GM21717 (cell line): Measurements from ENCODE around the gene UBTD2.
"Not testable (repeated sequence)": the region's sequence is repeated elsewhere in the genome, so short reads cannot be mapped to it uniquely, and the experiment has no call there.

Experiments used
- ATAC-seq: cut with Tn5 transposase; IDR thresholded peaks from one replicate; pipeline ENCODE4 v1.9.1; 2021; ENCODE audit warnings: mild to moderate bottlenecking, moderate library complexity; ENCODE audit not compliant: unreplicated experiment

The UBTD2 gene

DNA sequence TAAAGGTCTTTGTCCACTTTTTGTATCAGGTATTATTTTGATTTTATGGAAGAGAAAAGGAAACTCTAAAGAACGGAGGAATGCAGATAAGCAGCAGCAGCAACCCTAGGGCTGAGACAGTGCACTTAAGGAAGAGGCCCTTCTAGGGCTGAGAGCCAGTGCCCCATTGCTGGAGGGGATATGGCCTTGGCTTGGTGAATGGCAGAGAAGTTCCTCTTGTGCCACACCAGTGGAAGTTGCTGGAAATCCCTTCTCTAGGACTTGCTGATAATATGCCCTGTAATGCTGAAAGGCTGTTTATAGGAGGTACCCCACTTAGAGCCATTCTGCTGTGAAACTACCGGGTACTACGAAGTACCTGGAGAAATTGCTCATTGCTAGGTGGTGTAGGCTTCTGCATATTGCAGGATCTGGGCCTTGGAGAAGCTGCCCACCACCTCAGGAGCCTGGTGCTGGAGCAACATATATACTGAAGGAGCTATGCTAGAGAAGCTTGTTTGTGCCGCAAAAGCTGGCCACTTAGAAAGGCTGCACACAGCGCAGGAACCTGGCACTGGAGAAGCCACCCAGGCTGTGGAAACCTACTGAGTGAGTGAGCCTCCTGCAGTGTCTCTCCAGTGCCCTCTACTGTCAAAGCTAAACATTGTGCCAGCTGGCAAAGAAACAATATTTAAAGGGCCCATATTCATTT is 9.6 kb upstream of the UBTD2 start:
- ATAC-seq: peak; percentile 84

DNA sequence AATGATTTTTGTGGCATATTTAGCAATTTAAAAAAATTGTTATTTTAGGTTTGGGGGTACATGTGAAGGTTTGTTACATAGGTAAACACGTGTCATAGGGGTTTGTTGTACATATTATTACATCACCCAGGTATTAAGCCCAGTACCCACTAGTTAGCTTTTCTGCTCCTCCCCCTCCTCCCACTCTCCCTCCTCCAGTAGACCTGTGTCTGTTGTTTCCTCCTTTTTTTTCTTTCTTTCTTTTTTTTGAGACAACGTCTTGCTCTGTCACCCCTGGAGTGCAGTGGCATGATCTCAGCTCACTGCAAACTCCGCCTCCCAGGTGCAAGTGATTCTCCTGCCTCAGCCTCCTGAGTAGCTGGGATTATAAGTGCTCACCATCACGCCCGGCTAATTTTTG is 8.3 kb upstream of the UBTD2 start:
- ATAC-seq: not testable (repeated sequence)

GRCh38 chr5:172288465-172288864 is 4.9 kb upstream of the UBTD2 start:
- ATAC-seq: no peak

DNA sequence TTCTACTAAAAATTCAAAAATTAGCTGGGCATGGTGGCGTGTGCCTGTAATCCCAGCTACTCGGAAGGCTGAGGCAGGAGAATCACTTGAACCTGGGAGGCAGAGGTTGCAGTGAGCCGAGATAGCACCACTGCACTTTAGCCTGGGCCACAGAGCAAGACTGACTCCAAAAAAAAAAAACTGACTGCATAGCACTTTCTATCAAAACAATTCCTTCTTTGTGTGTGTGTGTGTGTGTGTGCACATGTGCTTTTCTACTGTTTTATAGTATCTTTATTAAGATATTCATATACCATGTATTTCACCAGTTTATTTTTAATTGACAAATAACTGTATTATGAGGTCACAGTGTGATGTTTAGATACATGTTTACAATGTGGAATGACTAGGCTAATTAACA is 3.6 kb upstream of the UBTD2 start:
- not testable (repeated sequence) for ATAC-seq

DNA sequence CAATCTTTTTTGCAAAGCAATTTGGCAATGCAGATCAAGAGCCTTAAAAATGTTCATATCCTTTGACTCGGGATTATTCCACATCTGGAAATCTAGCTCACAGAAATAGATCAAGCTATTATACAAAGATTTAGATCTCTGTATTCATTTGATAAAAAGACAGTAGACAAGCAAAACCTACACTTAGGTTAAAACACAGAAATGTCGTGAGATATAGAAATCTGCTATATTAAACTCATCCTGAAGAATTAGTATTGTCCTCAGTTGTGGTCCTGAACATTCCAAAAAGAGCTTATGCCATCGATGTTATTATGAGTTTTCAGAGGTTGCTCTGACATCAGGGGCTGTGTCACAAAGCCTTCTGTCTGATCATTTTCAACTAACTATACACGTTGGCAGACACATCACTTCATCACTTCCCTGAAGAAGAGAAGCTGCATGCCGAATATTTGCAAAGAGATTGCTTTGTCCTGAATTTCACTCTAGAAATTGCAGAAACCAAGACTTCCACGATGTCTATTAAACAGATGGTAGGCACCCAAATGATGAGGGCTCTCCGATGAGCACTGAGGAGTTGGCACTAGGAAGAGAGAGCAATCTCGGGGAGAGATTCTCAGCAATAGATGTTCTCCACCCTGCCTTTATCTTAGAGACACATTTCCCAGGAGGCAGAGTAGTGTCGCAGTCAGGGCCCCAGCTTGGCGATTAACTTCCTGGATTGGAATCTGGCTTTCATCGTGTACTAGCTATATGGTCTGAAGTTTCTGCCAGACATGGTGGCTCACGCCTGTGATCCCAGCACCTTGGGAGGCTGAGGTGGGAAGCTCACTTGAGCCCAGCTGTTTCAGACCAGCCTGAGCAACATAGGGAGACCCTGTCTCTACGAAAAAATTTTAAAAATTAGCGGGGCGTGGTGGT is 1.9 kb upstream of the UBTD2 start:
- no peak for ATAC-seq

DNA sequence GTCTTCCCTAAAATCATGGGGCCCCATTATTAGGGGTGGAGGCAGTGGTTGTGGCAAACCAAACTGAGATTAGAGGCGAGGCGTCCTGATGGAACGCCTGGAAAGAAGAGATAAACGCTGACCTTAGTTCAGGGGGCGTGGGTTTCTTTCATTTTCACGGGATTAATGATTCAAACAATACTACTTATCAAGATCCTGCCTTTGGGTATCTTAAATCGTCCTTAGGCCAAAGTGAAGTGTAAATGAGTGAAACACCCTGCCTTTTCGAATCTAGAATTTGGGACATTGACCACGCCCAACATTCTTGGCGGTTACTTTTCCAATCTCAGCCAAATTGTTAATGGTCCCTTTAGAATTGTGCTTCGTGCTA is 1.0 kb upstream of the UBTD2 start:
- no peak for ATAC-seq

DNA sequence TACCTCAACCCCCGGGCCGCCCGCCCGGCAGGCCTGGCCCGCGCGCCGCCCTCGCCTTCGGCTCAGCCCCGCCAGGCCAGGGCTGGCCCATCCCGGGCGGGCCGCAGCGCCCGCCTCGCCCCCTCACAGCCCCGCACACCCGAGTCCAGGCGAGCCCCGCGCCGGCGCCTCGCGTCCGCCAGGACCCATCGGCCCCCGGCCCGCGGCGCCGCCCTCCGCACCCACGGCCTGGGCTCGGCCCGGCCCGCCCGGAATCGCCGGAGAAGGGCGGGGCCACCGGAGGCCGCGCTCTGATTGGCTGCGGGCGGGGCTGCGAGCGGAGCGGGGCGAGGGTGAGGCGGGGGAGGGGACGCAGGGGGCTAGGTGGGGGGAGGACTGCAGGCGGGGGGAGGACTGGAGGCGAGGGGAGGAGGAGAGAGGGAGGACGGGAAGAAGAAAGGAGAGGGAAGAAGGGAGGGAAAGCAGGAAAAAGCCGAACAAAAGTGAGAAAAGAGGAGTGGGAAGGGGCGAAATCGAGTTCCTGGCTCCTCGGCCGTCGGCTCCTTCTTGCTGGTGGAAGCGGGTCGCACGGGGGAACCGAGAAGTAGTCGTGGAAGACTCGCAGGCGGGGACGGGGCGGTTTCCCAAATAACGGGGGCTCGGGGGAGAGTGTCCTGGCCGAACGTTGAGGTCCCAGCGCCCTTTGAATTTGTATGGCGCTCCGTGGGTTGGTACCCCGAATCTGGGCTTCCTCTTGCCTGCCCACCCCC is 472 bp upstream of the UBTD2 start:
- peak; percentile 84 for ATAC-seq

DNA sequence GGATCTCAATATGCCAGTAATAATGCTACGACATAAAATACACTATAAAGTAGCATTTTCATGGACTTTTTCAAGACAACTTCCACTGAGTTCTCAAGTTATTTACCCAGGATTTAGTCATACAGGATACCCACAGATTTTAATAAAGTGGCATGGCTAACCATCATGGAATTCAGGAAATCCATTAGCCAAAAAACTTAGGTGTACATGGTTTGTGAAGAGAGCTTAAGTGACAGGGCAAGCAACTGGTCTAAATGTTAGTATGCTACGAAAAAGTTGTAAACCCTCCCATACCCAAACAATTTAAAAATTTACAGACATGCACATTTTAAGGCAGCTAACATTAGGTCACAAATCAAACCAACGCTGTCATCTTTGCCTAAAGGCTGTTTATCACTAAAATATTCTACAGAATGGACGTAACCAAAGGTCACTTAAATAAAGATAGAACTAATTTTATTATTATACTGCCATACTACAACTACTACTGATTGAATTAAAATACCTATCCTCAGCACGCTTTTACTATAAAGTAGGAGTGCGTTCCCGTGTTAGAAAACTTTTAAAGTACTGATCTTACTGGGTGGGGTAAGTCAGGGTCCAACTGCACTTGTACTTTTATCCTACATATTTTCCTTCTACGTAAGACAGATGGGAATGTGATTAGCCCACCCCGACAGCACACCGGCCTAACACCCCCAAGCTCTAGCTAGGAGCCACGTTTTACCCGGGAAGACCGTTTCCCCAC is 1.1 kb downstream of the UBTD2 start:
- ATAC-seq: no peak

GRCh38 chr5:172281346-172281745 is 2.2 kb downstream of the UBTD2 start:
- ATAC-seq: no peak

DNA sequence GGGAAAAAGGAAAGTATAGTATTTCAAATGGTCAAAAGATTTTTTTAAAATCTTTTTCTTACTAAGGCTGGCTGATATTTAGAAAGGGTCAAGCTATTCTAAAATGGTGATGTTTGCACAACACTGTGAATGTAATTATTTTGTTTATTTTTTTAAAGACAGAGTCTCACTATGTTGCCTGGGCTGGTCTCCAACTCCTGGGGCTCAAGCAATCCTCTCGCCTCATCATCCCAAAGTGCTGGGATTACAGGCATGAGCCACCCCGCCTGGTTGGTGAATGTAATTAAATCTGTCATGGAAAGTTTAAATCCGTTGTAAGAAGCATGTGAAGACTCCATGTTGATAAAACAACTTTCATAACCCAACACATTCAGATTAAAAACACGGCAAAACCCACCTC is 2.6 kb downstream of the UBTD2 start:
- ATAC-seq: no peak

GRCh38 chr5:172280317-172280716 is 3.2 kb downstream of the UBTD2 start:
- ATAC-seq: no peak

GRCh38 chr5:172278356-172278755 is 5.2 kb downstream of the UBTD2 start:
- no peak for ATAC-seq

- no peak for ATAC-seq
Measured at GRCh38 chr5:172276214-172276613, 7.3 kb downstream of the UBTD2 start.

DNA sequence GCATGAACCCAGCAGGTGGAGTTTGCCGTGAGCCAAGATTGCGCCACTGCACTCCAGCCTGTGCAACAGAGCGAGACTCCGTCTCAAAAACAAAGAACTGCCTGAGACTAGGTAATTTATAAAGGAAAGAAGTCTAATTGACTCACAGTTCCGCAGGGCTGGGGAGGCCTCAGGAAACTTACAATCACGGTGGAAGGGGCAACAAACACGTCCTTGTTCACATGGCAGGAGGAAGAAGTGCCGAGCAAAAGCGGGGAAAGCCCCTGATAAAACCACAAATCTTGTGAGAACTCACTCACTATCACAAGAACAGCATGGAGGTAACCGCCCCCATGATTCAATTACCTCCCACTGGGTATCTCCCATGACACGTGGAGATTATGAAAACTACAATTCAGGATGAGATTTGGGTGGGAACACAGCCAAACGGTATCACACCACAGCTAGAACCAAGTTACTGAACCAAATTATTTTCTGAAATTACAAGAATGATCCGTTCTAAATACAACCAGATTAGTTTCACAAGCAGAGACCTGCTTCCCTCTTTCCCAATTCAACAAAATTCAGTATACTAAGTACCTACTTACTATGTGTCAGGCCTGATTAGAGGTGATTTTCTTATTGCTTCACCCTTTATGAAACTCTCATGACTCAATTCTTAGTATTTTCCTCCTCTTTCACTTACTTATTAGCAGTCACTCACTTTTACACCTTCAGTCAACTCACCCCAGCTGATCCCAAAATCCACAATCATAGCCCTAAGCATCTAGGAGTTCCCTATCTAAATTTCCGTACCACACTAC is 8.4 kb downstream of the UBTD2 start:
- no peak for ATAC-seq

DNA sequence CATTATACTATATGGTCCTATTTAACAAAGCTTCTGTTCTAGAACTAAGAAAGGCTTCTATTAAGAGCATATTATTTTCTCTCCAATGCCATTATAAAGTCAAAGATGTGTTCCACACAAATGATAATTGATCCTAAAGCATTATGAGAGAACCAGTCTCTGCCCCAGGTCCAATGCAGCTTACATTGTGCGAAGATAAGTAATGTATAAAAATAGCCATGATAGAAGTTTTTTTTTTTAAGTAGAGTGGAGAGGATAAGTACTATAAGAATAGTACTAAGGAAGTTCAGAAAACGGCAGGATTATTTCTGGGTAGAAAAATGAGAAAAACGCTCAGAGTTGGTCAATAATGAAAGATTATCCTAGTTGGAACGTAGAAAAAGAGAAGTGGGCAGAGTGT is 15.6 kb downstream of the UBTD2 start:
- ATAC-seq: no peak

GRCh38 chr5:172266676-172267092 is 16.9 kb downstream of the UBTD2 start:
- ATAC-seq: no peak

GRCh38 chr5:172266071-172266675 is 17.4 kb downstream of the UBTD2 start:
- ATAC-seq: no peak

GRCh38 chr5:172264815-172265395 is 18.7 kb downstream of the UBTD2 start:
- no peak for ATAC-seq

GRCh38 chr5:172255444-172255843 is 28.1 kb downstream of the UBTD2 start:
- no peak for ATAC-seq
